ENCODE data around the gene VPS11. TPM values are rescaled to one million over a fixed set of nuclear protein-coding genes. Genes with fewer than 3 reads are reported as not detected.

Gene VPS11
- total RNA-seq, 4 donors from 2014 or later, result 15.2 to 28.4 (median 18.2) TPM

DNA sequence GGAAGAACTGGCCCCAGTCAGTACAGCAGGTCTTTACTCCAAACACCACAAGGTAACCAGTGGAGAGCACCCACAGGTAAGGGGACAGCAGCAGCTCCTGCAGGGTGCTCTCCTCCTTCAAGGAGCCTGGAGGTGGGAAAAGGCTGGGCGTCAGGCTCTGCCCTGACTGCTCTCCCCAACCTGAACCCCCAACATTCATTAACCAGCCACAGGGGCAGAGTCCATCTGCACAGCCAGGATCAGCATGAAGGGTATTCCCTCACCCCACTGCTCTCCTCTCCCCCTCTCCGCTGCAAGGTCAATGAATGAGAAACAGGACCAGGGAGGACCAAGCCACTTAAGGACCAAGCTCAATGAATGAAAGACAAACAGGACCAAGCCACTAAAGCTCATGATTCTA lies 40.6 kb upstream of the VPS11 start:
- peaks cover 12 to 53% (median 19%) of the 10 kb centered on the region in 3 donors for H3K4me1 ChIP-seq
- no peaks in the 10 kb centered on the region for H3K27me3 ChIP-seq
- H3K27ac ChIP-seq, result no peak overlapping the region
- peaks cover 0 to 61% (median 13%) of the 10 kb centered on the region in 3 donors for H3K36me3 ChIP-seq
- no peak for TF ChIP-seq POLR2A (IDR thresholded peaks at IDR 0.05)
- TF ChIP-seq, protein P1, sequence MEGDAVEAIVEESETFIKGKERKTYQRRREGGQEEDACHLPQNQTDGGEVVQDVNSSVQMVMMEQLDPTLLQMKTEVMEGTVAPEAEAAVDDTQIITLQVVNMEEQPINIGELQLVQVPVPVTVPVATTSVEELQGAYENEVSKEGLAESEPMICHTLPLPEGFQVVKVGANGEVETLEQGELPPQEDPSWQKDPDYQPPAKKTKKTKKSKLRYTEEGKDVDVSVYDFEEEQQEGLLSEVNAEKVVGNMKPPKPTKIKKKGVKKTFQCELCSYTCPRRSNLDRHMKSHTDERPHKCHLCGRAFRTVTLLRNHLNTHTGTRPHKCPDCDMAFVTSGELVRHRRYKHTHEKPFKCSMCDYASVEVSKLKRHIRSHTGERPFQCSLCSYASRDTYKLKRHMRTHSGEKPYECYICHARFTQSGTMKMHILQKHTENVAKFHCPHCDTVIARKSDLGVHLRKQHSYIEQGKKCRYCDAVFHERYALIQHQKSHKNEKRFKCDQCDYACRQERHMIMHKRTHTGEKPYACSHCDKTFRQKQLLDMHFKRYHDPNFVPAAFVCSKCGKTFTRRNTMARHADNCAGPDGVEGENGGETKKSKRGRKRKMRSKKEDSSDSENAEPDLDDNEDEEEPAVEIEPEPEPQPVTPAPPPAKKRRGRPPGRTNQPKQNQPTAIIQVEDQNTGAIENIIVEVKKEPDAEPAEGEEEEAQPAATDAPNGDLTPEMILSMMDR (IDR thresholded peaks at IDR 0.05), result no peak
- no peak for DNase-seq
- H3K4me3 ChIP-seq, result no peak overlapping the region
- WGBS, 2 donors, result 83 to 100% methylated on average over 1 of the region's 2 CpGs
- intact Hi-C loops (cut with DNase I), result no loop called here
- H3K9me3 ChIP-seq, result no peaks in the 10 kb centered on the region

DNA sequence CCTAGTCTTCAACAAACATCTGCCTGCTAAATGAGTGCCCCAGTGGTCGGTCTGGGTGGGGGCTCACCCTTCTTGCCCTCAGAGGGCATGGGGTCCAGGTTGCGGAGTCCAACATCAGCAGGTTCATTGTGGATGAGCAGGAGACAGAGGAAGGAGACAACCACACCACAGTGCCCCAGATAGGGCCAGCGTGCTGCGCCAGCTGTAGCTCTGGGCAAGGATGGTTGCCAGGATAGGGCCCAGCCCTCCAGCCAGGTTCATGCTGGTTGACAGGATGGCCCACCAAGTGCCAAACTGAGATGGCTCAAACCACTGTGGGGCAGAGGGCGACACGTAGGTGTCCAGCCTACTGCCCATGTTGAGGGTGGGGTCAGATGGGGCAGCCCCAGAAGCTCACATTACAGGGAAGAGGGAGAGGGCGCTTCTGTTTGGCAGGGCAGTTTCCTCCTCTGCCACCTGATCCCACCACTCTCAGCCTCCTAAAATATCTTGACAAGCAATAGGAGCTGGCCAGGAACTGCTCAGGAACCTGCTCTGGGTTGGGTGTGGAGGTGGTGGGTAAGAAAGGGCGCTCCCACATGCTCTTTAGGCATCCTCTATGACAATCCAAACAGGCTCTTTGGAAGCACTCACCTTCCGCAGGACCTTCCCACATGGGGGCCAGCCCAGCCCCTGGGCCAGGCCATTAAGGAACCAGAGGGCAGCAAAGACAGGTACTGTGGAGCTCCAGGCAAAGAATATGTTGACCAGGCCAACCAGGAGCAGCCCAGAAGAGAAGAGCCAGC lies 39.9 kb upstream of the VPS11 start:
- no peak overlapping the region for H3K27ac ChIP-seq
- DNase-seq, result no peak

DNA sequence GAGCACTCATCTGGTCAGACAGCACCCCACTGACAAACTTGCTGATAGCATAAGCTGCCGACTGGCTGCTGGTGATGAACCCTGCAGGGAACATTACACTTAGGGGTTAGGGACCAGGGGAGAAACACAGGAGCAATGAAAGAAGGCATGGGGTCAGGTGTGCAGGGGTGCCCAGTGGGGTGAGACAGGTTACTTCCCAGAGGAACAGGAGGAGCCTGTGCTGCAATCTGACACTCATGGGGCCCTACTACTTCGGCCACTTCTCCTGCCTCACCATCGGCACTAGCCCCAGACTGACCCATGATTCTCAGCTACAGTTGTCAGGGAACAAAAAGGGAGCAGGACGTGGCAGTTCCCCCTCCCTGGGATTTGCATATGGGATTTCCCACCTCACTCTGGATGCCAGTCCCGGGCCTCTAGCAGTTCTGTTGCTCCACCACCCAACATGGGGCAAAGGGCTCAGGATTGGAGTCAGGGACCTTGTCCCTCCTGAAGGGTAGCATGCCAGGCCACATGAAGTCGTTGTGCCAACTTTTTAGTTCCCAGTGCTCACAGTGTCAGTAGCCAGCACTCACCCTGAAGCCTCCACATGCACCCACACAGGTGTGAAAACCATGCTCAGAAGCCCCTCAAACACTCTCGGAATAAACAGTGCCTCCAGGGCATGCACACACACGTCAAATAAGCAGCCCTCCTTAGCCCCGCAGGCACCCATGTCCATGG lies 39.1 kb upstream of the VPS11 start:
- intact Hi-C loops (cut with DNase I), result no loop called here
- DNase-seq, result no peak
- Histone ChIP-seq H3K4me3 (no peak overlapping the region), H3K27me3 (no peaks in the 10 kb centered on the region), H3K27ac (peak overlapping the region in 1 of 4 donors; percentile 94), H3K9me3 (no peaks in the 10 kb centered on the region), H3K4me1 (peaks cover 12 to 43% (median 19%) of the 10 kb centered on the region in 3 donors), H3K36me3 (peaks cover 0 to 47% (median 9%) of the 10 kb centered on the region in 3 donors)
- TF ChIP-seq, protein P1 (IDR thresholded peaks at IDR 0.05), result no peak
- TF ChIP-seq POLR2A (IDR thresholded peaks at IDR 0.05), result no peak
- 75 to 83% methylated on average over 8 to 9 of the region's 9 CpGs for WGBS, 2 donors

More for the DNA sequence above, 39.9 kb upstream of the VPS11 start:
- H3K36me3 ChIP-seq, result peaks cover 0 to 53% (median 13%) of the 10 kb centered on the region in 3 donors
- H3K27me3 ChIP-seq, result no peaks in the 10 kb centered on the region
- peaks cover 12 to 48% (median 19%) of the 10 kb centered on the region in 3 donors for H3K4me1 ChIP-seq
- H3K9me3 ChIP-seq, result no peaks in the 10 kb centered on the region
- TF ChIP-seq POLR2A (IDR thresholded peaks at IDR 0.05), result no peak
- TF ChIP-seq, protein P1 (IDR thresholded peaks at IDR 0.05), result no peak
- intact Hi-C loops (cut with DNase I), result no loop called here
- 100% methylated on average over 3 of the region's 9 CpGs; no CpG with 5 or more reads in 1 of the 2 donors for WGBS, 2 donors
- no peak overlapping the region for H3K4me3 ChIP-seq

DNA sequence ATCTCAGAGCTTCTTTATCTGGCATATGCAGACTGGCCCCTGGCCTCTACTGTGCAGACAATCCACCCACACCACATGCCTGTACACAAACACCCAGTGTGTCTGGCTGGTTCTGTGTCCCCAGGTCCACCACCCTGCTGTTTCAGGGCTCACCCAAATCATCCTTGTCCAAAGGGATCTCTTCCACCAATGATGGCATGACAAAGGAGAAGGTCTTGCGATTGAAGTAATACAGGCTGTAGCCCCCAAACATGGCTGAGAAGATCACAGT lies 38.6 kb upstream of the VPS11 start:
- no peak for DNase-seq
- peak overlapping the region in 1 of 4 donors; percentile 86 for H3K4me3 ChIP-seq
- 100% methylated on average over 1 of the region's 1 CpG; no CpG with 5 or more reads in 1 of the 2 donors for WGBS, 2 donors
- TF ChIP-seq, protein P1 (IDR thresholded peaks at IDR 0.05), result no peak
- H3K4me1 ChIP-seq, result peaks cover 12 to 38% (median 19%) of the 10 kb centered on the region in 3 donors
- H3K9me3 ChIP-seq, result no peaks in the 10 kb centered on the region
- intact Hi-C loops (cut with DNase I), result no loop called here
- no peaks in the 10 kb centered on the region for H3K27me3 ChIP-seq
- peaks cover 0 to 42% (median 4%) of the 10 kb centered on the region in 3 donors for H3K36me3 ChIP-seq
- H3K27ac ChIP-seq, result peak overlapping the region in 2 of 4 donors; percentile 87 to 94
